Heart left ventricle (tissue), 13 donors: Measurements from ENCODE around the gene DRG1.

Experiments used
- POLR2A ChIP-seq, 2 donors: fragments of 450-650 bp; IDR thresholded peaks; one replicate each; pipeline ENCODE4 v1.6.1; 2017; ENCODE audit warnings: antibody characterized with exemption in 2 of 2, mild to moderate bottlenecking in 2 of 2, moderate library complexity in 2 of 2
- TF ChIP-seq, protein P1 (sequence below), 12 donors: fragments of 200-600 bp; sonication (generic) in 4 of 12; IDR thresholded peaks; one replicate each; pipeline versions ENCODE4 v1.5.0 to v1.8.0; 2018 to 2022; ENCODE audit warnings: antibody characterized with exemption in 12 of 12, mild to moderate bottlenecking in 5 of 12
- donor health status: ischemic (EF 13 %, LVEDD 7.1; RV severe dilation, severe dysfunction).
- donor health status: DM: no; HTN: yes; CAD: no.
- donor health status: DM: no; HTN: no; CAD: no.
- donor health status: ischemic (EF 25% LVEDD 6.9; RV normal size, moderate dysfunction).
- donor health status: ischemic (EF 25% LVEDD 5.7; RV mildly dilated, moderate dysfunction).
- donor health status: ischemic (EF 35%, LVEDD 5.7; RV mildly dilated, moderate dysfunction).
- donor health status: nonischemic (EF 11% LVEDD 7.7; RV severe dilation, severe dysfunction).
- donor health status: DM: yes; HTN: yes; CAD: no.
- donor health status: PGD.
- donor health status: ischemic (EF 29% LVEDD 5.4; RV normal size, mild dysfunction).
- donor health status: nonischemic (EF 23%, LVEDD 6.1; RV moderate dilation, normal function).

GRCh38 chr22:31363885-31364465, 35.4 kb upstream of the DRG1 start:
- TF ChIP-seq, protein P1, sequence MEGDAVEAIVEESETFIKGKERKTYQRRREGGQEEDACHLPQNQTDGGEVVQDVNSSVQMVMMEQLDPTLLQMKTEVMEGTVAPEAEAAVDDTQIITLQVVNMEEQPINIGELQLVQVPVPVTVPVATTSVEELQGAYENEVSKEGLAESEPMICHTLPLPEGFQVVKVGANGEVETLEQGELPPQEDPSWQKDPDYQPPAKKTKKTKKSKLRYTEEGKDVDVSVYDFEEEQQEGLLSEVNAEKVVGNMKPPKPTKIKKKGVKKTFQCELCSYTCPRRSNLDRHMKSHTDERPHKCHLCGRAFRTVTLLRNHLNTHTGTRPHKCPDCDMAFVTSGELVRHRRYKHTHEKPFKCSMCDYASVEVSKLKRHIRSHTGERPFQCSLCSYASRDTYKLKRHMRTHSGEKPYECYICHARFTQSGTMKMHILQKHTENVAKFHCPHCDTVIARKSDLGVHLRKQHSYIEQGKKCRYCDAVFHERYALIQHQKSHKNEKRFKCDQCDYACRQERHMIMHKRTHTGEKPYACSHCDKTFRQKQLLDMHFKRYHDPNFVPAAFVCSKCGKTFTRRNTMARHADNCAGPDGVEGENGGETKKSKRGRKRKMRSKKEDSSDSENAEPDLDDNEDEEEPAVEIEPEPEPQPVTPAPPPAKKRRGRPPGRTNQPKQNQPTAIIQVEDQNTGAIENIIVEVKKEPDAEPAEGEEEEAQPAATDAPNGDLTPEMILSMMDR (IDR thresholded peaks at IDR 0.05): no peak
- TF ChIP-seq POLR2A (IDR thresholded peaks at IDR 0.05): no peak
